ENCODE measurements around the gene FIGNL1. TPM values are rescaled to one million over a fixed set of nuclear protein-coding genes. Genes with fewer than 3 reads are reported as not detected.

Gene FIGNL1
- total RNA-seq, 1 experiment from 2014 or later = 4.7 TPM

- no peak for DNase-seq (ENCODE audit: extremely low read depth, low read depth)
Observed at GRCh38 chr7:50431722-50432305, 18.3 kb downstream of the FIGNL1 start.

- no peak for DNase-seq (ENCODE audit: extremely low read depth, low read depth)
Observed at GRCh38 chr7:50431316-50431715, 18.8 kb downstream of the FIGNL1 start.

- no peak for DNase-seq (ENCODE audit: extremely low read depth, low read depth)
Observed at GRCh38 chr7:50428911-50429310, 21.2 kb downstream of the FIGNL1 start.

GRCh38 chr7:50427518-50427917 is 22.6 kb downstream of the FIGNL1 start:
- DNase-seq (ENCODE audit: extremely low read depth, low read depth) = no peak

GRCh38 chr7:50426280-50427045 is 23.7 kb downstream of the FIGNL1 start:
- DNase-seq (ENCODE audit: extremely low read depth, low read depth) = no peak

GRCh38 chr7:50425318-50425717 is 24.8 kb downstream of the FIGNL1 start:
- no peak for DNase-seq (ENCODE audit: extremely low read depth, low read depth)

GRCh38 chr7:50423860-50424259 is 26.3 kb downstream of the FIGNL1 start:
- no peak for DNase-seq (ENCODE audit: extremely low read depth, low read depth)

- no peak for DNase-seq (ENCODE audit: extremely low read depth, low read depth)
Observed at GRCh38 chr7:50422858-50423257, 27.3 kb downstream of the FIGNL1 start.

GRCh38 chr7:50421043-50421442 is 29.1 kb downstream of the FIGNL1 start:
- DNase-seq (ENCODE audit: extremely low read depth, low read depth) = no peak

GRCh38 chr7:50418526-50419290 is 31.4 kb downstream of the FIGNL1 start:
- no peak for DNase-seq (ENCODE audit: extremely low read depth, low read depth)

GRCh38 chr7:50418086-50418515 is 32.0 kb downstream of the FIGNL1 start:
- DNase-seq (ENCODE audit: extremely low read depth, low read depth) = peak; percentile 58

GRCh38 chr7:50416527-50417182 is 33.5 kb downstream of the FIGNL1 start:
- no peak for DNase-seq (ENCODE audit: extremely low read depth, low read depth)

- no peak for DNase-seq (ENCODE audit: extremely low read depth, low read depth)
Observed at GRCh38 chr7:50415844-50416364, 34.2 kb downstream of the FIGNL1 start.

- no peak for DNase-seq (ENCODE audit: extremely low read depth, low read depth)
Observed at GRCh38 chr7:50413561-50413960, 36.6 kb downstream of the FIGNL1 start.

- DNase-seq (ENCODE audit: extremely low read depth, low read depth) = no peak
Observed at GRCh38 chr7:50412973-50413372, 37.2 kb downstream of the FIGNL1 start.

- no peak for DNase-seq (ENCODE audit: extremely low read depth, low read depth)
Observed at GRCh38 chr7:50411332-50411731, 38.8 kb downstream of the FIGNL1 start.

GRCh38 chr7:50409856-50410745 is 40.0 kb downstream of the FIGNL1 start:
- DNase-seq (ENCODE audit: extremely low read depth, low read depth) = no peak

- DNase-seq (ENCODE audit: extremely low read depth, low read depth) = no peak
Observed at GRCh38 chr7:50406935-50407334, 43.2 kb downstream of the FIGNL1 start.

GRCh38 chr7:50405221-50405620 is 44.9 kb downstream of the FIGNL1 start:
- no peak for DNase-seq (ENCODE audit: extremely low read depth, low read depth)

GRCh38 chr7:50404392-50404791 is 45.8 kb downstream of the FIGNL1 start:
- no peak for DNase-seq (ENCODE audit: extremely low read depth, low read depth)

Data from NCI-H460 (cell line).